NCI-H2029 (cell line): ENCODE data around the gene KCTD5.
A peak's percentile ranks its signal among the peaks of the same experiment; 100 is the strongest.
"Not testable (repeated sequence)": the region's sequence is repeated elsewhere in the genome, so short reads cannot be mapped to it uniquely, and the experiment has no call there.

Experiments used
- DNase-seq: peaks from one replicate; lab custom pipeline; 2025; lab: John Stamatoyannopoulos, UW

The KCTD5 gene

GRCh38 chr16:2710021-2710710 lies 27.8 kb downstream of the KCTD5 start:
- DNase-seq: no peak

DNA sequence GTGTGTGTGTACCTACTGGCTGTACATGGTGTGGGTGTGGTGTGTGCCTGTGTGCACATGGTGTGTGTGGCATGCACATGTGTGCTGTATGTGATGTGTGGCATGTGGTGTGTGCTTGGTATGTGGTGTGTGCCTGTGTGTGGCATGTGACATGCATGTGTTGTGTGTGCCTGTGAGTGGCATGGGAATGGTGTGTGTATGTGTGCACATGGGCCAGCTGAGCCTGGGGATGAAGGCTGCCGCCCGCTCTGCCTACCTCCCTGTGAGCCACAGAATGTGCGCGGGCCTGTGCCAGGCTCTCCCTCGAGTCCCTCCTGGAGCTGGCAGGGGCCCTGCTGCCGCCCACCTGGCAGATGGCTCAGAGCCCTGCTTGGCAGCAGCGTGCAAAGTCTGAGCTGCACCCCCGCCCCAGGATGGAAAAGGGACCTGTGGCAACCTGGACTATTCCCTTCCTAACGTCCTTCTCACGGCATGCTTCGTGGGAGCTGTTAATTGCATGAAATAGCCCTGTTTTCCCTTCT lies 28.4 kb downstream of the KCTD5 start:
- DNase-seq: no peak

DNA sequence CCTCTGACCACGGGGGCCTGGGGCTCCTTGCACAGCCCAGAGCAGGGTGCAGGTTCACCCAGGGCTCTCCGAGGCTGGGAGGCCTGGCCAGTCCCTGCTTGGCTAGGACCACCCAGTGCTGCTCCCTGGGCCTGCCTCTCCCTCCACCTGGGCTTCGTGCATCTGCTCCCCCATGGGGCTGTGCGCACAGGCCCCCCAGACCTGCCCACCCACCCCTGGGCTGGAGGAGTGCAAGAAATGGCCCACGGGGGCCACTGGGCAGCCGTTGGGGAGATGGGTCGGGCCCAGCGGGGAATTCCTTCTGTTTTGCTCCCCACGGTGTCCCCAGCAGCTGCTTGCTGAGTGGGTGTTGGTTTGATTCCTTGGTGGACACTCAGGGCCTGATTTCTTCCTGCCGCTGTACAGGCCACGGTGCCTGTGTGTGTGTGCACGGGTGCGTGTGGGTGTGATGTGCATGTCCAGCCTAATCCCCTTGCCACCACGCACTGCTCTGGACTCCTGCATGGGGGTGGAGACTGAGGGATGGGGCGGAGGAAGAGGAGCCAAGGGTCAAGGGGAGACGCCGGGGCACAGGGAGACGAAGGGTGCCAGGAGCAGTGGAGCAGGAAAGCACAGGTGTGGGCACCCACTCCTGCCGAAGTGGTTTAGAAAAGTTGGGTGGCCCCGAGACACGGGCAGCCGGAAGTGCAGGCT lies 29.2 kb downstream of the KCTD5 start:
- DNase-seq: no peak

DNA sequence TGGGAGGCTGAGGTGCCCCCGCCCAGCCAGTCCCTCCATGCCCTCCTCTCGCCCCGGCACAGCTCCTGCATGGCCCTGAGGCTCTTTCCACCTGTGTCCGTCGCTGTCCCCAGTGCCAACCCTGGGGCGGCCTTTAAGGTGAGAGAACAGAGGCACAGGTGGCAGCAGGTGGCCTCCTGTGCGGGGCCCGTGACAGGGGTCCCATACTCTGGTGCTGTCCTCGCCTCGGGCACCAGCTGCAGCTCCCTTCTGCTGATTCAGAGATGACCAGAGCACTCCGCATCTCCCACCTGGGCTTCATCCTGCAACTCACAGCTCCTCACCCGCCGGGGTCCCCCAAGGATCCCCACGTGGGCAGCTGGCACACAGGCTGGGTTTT lies 29.7 kb downstream of the KCTD5 start:
- DNase-seq: no peak

DNA sequence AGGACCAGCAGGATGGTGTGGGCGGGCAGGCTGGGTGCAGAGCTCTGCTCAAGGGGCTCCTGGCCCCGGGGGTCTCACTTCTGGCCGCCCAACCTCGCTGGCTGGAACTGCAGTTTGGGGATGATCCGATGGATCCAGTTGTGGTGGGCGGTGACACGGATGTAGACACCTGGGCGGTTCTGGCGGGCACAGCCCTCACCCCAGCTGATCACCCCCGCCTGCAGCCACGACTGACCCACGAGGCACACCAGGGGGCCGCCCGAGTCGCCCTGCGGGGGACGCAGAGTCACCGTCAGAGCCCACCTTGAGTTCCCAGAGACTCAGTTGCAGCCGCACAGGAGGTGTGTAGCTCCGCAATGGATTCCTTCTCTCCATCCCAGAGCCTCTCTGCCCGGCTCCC lies 30.2 kb downstream of the KCTD5 start:
- DNase-seq: no peak

DNA sequence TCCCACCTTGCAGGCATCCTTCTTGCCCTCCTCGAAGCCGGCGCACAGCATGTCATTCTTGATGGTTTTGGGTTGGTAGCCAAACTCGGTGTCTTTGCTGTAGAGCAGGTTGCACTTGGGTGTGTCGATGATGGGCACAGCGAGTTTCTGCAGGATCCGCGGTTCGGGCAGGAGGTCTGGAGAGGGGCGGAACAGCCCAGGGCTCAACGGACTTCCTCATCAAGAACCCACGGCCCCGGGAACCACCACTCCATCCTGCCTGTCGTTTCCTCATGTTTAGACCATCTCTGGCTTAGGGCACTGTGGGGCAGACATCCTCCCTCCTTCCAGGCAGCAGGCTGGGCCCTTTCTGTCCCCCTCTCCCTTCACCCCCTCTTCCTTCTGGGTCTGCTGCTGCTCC lies 31.2 kb downstream of the KCTD5 start:
- DNase-seq: no peak

GRCh38 chr16:2713985-2714774 lies 31.9 kb downstream of the KCTD5 start:
- DNase-seq: no peak

DNA sequence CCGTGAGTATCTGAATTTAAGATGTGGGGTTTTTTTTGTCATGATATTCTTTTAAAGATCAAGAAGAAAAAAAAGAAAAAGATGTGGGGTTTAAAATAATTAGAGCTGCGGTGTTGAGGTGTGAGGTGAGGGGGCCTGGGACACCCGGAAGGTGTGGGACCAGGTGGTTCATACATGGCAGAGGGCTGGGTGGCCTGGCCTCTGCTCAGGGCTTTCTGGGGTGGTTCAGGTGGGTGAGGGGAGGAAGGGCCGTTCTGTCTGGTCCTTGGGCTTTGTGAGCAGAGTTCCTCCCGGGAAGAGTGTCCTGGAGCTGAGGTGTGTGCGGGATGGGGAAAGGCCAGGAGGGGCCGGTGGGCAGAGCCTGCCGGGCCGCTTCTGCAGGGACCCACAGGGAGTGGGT lies 32.7 kb downstream of the KCTD5 start:
- DNase-seq: no peak

- DNase-seq: no peak
Observed at GRCh38 chr16:2715519-2715918, 33.2 kb downstream of the KCTD5 start.

DNA sequence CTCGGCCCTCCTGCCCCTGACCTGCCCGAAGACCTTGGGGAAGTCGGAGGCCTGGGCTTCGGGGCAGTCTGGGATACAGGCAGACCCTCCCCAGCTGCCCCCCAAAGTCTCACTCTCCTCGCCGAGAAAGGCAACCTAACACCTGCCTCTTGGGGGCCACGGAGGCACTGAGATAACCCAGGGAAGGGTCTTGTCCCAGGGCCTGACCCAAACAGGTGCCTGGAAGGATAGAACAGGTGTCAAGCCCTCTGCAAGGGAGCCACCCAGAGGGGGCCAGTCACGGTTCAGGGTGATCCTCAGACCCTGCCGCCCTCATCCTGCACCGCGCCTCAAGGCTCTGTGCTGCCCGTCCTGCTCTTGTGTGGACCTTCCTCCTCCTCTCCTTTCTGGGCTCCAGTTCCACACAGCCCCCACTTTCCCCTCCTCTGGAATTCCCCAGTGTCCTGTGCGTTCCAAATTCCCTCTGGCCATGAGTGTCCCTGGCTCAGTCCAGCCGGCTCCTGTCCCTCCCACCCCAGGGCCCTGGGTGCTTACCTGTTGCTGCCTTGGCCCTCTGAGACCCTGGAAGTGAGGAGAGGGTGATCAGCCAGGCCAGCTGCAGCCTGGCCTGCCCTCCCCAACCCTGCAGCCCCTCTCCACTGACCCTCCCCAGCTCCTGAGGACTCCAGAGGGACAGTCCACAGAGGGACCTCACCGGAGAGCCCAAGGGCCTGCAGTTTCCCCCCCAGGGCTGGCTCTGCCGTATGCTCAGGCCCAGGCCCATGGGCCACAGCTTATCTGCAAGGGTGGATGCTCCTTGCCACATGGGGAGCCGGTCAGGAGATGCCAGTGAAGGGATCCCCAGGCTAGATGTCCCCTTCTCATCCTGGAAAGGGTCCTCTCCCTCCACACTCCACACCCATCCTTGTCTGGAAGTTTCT lies 33.9 kb downstream of the KCTD5 start:
- DNase-seq: no peak

GRCh38 chr16:2716948-2717347 lies 34.6 kb downstream of the KCTD5 start:
- DNase-seq: no peak

DNA sequence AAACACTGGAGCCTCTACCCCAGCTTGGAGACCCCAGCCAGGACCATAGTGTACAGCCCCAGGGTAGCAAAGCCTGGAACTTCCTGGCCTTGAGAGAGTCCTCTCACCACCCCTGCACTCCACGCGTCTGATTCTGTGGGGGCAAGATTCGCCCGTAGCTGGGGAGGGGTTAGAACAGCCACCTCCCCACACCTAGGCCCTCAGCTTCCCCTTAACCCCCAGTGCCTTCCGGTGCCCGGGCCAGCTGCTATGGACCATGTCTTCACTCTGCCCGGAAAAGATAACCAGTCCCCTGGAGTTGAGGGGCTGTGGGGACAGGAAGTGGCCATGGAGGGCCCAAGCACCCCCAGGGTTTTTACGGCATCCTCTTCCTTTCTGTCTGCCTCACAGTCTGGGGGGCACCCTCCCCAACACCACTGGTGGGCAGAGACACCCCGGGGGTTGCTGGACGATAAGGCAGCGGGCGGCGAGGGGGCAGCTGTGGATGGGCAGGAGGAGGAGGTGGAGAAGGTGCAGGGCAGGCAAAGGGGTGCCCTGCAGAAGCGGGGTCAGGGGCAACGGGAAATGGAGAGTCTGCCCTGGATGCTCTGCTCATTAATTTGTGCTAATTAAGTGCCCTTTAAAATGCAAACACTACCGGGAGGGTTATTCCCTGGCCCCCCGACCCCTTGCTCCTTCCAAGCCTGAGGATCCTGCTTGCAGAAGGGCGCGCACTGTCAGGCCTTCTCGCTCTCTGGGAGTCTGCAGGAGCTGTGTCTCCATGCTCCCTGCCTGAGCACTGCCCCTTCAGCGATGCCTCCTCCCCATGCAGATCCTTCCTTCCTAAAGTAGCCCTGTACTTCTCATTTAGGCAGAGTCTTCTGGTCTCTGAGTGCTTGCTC lies 35.3 kb downstream of the KCTD5 start:
- no peak for DNase-seq

GRCh38 chr16:2719328-2720063 lies 37.2 kb downstream of the KCTD5 start:
- DNase-seq: no peak

- DNase-seq: no peak
Observed at GRCh38 chr16:2720064-2720457, 37.7 kb downstream of the KCTD5 start, which contains the start of gene PRSS27. PRSS27 (minus strand) TSS chr16:2720224; CDS start chr16:2720160, 64 bp downstream.

DNA sequence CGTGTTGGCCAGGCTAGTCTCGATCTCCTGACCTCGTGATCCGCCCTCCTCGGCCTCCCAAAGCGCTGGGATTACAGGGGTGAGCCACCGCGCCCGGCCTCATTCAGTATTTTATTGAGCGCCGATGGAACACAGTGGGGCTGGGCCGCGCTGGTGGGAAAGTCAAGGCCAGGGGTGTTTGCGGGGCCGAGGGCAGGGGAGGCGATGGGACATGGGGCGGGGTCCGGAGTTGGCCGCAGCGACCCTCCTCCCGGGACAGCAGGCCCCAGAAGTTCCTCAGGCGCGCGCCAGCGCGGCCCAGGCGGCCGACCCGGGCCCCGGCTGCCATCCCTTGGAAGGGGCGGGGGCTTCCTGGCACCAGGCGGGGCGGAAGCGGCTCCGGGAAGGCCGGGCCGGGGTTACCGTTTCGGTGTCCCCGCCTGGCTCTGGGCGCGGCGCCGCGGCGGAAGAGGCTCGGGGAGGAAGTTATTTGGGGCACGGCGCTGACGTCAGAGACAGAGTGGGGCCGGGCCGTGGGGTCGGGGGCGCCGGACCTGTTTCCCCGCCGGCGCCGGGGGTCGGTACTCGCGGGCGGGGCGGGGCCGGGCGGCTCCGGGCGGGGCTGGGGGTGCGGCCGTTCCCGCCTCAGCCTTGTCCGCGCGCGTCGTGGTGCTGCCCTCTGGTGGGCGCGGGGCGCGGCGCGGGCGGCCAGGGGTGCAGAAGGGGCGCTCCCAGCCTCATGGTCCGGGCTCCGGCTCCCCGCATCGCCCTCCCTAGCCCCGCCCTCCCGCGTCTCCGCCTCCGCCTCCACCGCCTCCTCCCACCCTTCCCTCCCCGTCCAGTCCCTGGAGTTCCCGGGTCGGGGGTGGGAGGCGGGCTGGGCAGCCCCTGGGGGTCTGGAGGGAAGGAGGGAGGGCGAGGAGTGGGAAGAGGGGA lies 38.7 kb downstream of the KCTD5 start:
- DNase-seq: peak; percentile 65

DNA sequence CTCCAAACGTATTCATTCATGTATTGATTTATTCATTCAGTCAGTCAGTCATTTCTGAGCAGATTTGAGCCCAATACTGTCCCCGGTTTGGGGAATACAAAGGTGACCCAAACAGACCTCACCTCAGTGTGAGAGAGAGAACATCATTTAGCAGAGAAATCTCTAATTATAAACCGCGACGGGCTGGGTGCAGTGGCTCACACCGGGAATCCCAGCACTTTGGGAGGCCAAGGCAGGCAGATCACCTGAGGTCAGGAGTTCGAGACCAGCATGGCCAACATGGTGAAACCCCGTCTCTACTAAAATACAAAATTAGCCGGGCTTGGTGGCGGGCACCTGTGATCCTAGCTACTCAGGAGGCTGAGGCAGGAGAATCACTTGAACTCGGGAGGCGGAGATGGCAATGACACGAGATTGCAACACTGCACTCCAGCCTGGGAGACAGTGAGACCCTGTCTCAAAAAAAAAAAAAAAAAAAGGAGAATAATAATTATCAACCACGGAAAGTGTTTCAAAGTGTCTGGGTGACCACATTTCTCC lies 39.4 kb downstream of the KCTD5 start:
- DNase-seq: not testable (repeated sequence)

GRCh38 chr16:2724088-2724676 lies 41.9 kb downstream of the KCTD5 start:
- DNase-seq: no peak

DNA sequence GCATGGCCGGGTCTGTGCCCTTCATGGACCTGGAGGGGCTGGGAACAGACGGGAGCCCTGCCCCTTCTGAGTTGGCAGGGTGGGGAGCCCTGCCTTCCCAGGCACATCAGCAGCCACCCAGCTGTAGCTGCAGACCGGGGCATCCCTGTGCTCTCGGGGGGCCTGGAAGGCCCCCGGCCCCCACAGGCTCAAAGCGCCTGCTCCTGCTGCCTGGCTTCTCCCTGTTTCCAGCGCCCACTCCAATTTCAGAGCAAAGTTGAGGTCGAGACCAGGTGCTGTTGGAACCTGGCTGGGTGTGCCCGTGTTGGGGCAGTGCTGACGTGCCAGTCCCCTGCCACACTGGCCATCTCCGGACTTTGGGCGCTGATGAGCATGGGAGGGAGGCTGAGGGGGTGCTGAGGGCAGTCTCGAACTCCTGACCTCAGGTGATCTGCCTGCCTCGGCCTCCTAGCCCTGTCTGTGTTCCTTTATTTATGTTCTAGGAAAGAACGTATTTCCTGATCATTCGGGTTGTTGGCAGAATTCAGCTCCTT lies 42.6 kb downstream of the KCTD5 start:
- DNase-seq: no peak
